DMS53 treated with DMSO at 0.1 percent for 48 hours (cell line): Measurements from ENCODE around the gene KLHDC4.

Experiments
- DNase-seq: peaks from one replicate; lab custom pipeline; 2025; ENCODE audit not compliant: unreplicated experiment; lab: John Stamatoyannopoulos, UW

The KLHDC4 gene

GRCh38 chr16:87664792-87665191 is 101.0 kb downstream of the KLHDC4 start:
- DNase-seq, result no peak

DNA sequence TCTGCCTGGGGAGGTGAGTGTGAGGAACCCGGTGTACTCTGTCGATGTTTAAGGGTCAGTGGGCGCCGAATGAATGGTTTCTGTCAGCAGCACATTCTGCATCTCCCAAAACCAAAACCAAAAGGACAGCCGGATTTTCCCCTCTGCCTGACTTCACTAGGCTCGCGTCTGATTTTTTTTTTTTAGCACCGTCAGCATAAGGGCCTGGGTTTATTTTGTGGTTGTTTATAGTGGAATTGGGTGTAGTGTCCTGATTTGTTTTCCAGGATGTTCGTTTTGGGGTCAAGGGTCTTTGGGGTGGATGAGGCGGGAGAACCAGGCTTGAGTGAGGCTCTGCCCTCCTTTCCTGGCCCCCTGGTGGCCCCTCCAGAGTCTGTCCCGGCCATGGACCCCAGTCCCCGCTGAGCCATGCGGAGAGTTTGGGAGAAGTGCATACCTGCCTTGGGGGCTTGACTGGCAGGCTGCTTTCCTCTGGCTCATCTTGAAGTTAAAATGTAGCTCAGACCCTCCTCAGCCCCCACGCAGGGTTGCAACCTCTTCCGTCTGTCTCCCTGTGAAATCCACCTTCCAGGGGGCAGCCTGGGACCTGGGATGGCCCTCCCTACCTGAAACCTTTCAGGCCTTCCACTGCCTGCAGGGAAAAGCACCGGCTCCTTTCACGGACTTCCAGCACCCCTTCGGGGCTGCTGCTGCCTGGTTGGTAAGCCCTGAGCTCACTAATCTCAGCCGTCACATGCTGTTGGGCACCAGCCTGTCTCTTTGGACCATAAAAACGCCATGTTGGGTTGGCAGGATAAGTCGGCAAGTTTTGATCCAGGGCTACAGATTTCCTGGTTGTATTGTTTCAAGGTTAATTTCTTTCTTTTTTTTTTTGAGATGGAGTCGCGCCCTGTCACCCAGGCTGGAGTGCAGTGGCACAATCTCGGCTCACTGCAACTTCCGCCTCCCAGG is 103.3 kb downstream of the KLHDC4 start:
- no peak for DNase-seq

GRCh38 chr16:87661561-87661960 is 104.2 kb downstream of the KLHDC4 start:
- no peak for DNase-seq

- DNase-seq, result no peak
These were observed 107.1 kb downstream of the KLHDC4 start for GRCh38 chr16:87658564-87659225.
